HL-60 (cell line): Measurements from ENCODE around the gene ANGPTL5.
"Not testable (repeated sequence)": the region's sequence is repeated elsewhere in the genome, so short reads cannot be mapped to it uniquely, and the experiment has no call there.

Experiments used
- DNase-seq, 2 experiments: peaks; one replicate each; pipeline ENCODE4 v3.0.0-alpha.2; 2010 to 2020; ENCODE audit warnings: low read depth in 1 of 2, low spot score in 1 of 2
- H3K27ac ChIP-seq: fragments of 250-450 bp; sonication (Bioruptor Pico); replicated peaks from 2 replicates; pipeline ENCODE4 v1.5.1; 2020; ENCODE audit warnings: mild to moderate bottlenecking, moderate library complexity
- H3K27me3 ChIP-seq: fragments of 250-450 bp; sonication (Bioruptor Pico); 2 replicates; pipeline ENCODE4 v1.5.1; 2021; ENCODE audit warnings: mild to moderate bottlenecking, moderate library complexity; ENCODE audit not compliant: insufficient read depth, poor library complexity, severe bottlenecking
- H3K4me3 ChIP-seq: replicated peaks from 2 replicates; pipeline ENCODE4 v1.5.1; 2011; ENCODE audit warnings: mild to moderate bottlenecking, control low read depth, low read length; ENCODE audit not compliant: insufficient read depth
- CTCF ChIP-seq: IDR thresholded peaks from one replicate; pipeline ENCODE4 v1.5.1; 2011; ENCODE audit warnings: low read length, control low read depth, inconsistent platforms; ENCODE audit not compliant: insufficient read depth
- GABPA ChIP-seq: IDR thresholded peaks from 2 replicates; pipeline ENCODE4 v1.6.1; 2012; ENCODE audit warnings: low read depth
- POLR2AphosphoS5 ChIP-seq: IDR thresholded peaks from 2 replicates; pipeline ENCODE4 v1.6.1; 2012; ENCODE audit warnings: low read depth
- REST ChIP-seq: IDR thresholded peaks from 2 replicates; pipeline ENCODE4 v1.6.1; 2012; ENCODE audit warnings: low read depth; ENCODE audit not compliant: insufficient replicate concordance
- SPI1 ChIP-seq: IDR thresholded peaks from 2 replicates; pipeline ENCODE4 v1.6.1; 2012; ENCODE audit warnings: low read depth, mild to moderate bottlenecking, borderline replicate concordance
- long read RNA-seq: library from polyadenylated mRNA; unstranded; transcript quantifications from one replicate; pipeline ENCODE4 v2.0.0, GENCODE V29; 2020

ANGPTL5 gene
- long read RNA-seq = 0 reads

- H3K4me3 ChIP-seq = peak within 1 kb of the TSS; percentile 61
- H3K27ac ChIP-seq = no peak within 1 kb of the TSS
- DNase-seq = no peak
- H3K27me3 ChIP-seq = no peaks in the 10 kb centered on the region
- TF ChIP-seq POLR2AphosphoS5 = no peak
- TF ChIP-seq REST = no peak
- no peak for TF ChIP-seq CTCF
- no peak for TF ChIP-seq SPI1
- no peak for TF ChIP-seq GABPA
Observed at GRCh38 chr11:101916422-101916821, at the start of gene ANGPTL5. ANGPTL5 (minus strand) TSS chr11:101916522; CDS start chr11:101907909, 8,613 bp downstream.

- DNase-seq, H3K27me3 ChIP-seq, H3K27ac ChIP-seq, H3K4me3 ChIP-seq: not testable (repeated sequence)
Observed at GRCh38 chr11:101964200-101964599, 47.9 kb upstream of the ANGPTL5 start.

GRCh38 chr11:101960231-101960630 is 43.9 kb upstream of the ANGPTL5 start:
- TF ChIP-seq GABPA = no peak
- TF ChIP-seq SPI1 = no peak
- no peak for TF ChIP-seq POLR2AphosphoS5
- no peak for TF ChIP-seq CTCF
- TF ChIP-seq REST = no peak
- no peak for DNase-seq
- H3K27ac ChIP-seq = no peak overlapping the region
- H3K4me3 ChIP-seq = no peak overlapping the region
- no peaks in the 10 kb centered on the region for H3K27me3 ChIP-seq

GRCh38 chr11:101955701-101956100 is 39.4 kb upstream of the ANGPTL5 start:
- H3K27ac ChIP-seq = no peak overlapping the region
- H3K27me3 ChIP-seq = no peaks in the 10 kb centered on the region
- DNase-seq = no peak
- TF ChIP-seq GABPA (no peak), CTCF (no peak), SPI1 (no peak), REST (no peak), POLR2AphosphoS5 (no peak)
- H3K4me3 ChIP-seq = no peak overlapping the region
